DMS79 (cell line): ENCODE data around the gene DDX50.
"Not testable (repeated sequence)": the region's sequence is repeated elsewhere in the genome, so short reads cannot be mapped to it uniquely, and the experiment has no call there.

ENCODE experiments used
- DNase-seq: peaks from one replicate; lab custom pipeline; 2025; lab: John Stamatoyannopoulos, UW

DDX50 gene

GRCh38 chr10:68901105-68901927 is at the start of gene DDX50:
TSS of gene DDX50 (plus strand) at chr10:68901315. CDS start at chr10:68901385, 70 bp downstream.
- peak; percentile 94 for DNase-seq

GRCh38 chr10:68856352-68856751 is 44.8 kb upstream of the DDX50 start:
- no peak for DNase-seq

GRCh38 chr10:68857005-68857404 is 44.1 kb upstream of the DDX50 start:
- DNase-seq, result no peak

- DNase-seq, result no peak
Measured at GRCh38 chr10:68861253-68861652, 39.9 kb upstream of the DDX50 start.

GRCh38 chr10:68864611-68865010 is 36.5 kb upstream of the DDX50 start:
- no peak for DNase-seq

GRCh38 chr10:68868173-68868572 is 32.9 kb upstream of the DDX50 start:
- not testable (repeated sequence) for DNase-seq

- no peak for DNase-seq
Measured at GRCh38 chr10:68869623-68870022, 31.5 kb upstream of the DDX50 start.

- no peak for DNase-seq
Measured at GRCh38 chr10:68870061-68870460, 31.1 kb upstream of the DDX50 start.

GRCh38 chr10:68870545-68871104 is 30.5 kb upstream of the DDX50 start:
- DNase-seq, result peak; percentile 1

GRCh38 chr10:68871105-68871711 is 29.9 kb upstream of the DDX50 start:
- DNase-seq, result no peak

- peak; percentile 90 for DNase-seq
Measured at GRCh38 chr10:68871731-68872342, 29.3 kb upstream of the DDX50 start.

- peak; percentile 26 for DNase-seq
Measured at GRCh38 chr10:68876246-68877138, 24.6 kb upstream of the DDX50 start.

GRCh38 chr10:68877482-68878110 is 23.5 kb upstream of the DDX50 start:
- no peak for DNase-seq

- DNase-seq, result no peak
Measured at GRCh38 chr10:68878496-68878895, 22.6 kb upstream of the DDX50 start.

- DNase-seq, result no peak
Measured at GRCh38 chr10:68879628-68880027, 21.5 kb upstream of the DDX50 start.

GRCh38 chr10:68880181-68880580 is 20.9 kb upstream of the DDX50 start:
- DNase-seq, result no peak

GRCh38 chr10:68895041-68895440 is 6.1 kb upstream of the DDX50 start:
- DNase-seq, result no peak

- DNase-seq, result peak; percentile 28
Measured at GRCh38 chr10:68897336-68897741, 3.8 kb upstream of the DDX50 start.

GRCh38 chr10:68899186-68899745 is 1.8 kb upstream of the DDX50 start:
- no peak for DNase-seq

- DNase-seq, result no peak
Measured at GRCh38 chr10:68900427-68901104, 549 bp upstream of the DDX50 start.
